Epidermal melanocyte (primary cell): Measurements from ENCODE around the gene CACNA1C.

Experiments used
- DNase-seq: peaks from one replicate; pipeline ENCODE4 v3.0.0; 2011; ENCODE audit warnings: low spot score; ENCODE audit not compliant: insufficient read length

CACNA1C gene

DNA sequence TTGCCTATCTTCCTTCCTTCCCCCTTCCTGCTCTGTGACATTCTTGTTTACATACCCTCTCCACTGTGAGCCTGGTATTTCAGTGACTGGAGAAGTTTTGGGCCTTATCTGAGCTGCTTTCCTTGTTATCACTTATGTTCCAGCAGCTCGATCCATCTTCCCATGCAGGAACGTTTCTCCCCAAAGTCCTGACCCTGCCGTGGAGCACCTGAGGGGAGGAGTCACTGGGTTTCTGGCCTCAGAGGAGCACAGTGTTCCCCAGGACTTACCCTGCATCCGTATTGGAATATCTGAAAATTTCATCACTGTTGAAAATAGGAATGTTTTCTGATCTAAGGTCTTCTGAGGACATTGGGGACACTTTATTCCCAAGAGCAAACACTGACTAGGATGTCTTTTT is 141.8 kb downstream of the CACNA1C start:
- DNase-seq, result no peak

DNA sequence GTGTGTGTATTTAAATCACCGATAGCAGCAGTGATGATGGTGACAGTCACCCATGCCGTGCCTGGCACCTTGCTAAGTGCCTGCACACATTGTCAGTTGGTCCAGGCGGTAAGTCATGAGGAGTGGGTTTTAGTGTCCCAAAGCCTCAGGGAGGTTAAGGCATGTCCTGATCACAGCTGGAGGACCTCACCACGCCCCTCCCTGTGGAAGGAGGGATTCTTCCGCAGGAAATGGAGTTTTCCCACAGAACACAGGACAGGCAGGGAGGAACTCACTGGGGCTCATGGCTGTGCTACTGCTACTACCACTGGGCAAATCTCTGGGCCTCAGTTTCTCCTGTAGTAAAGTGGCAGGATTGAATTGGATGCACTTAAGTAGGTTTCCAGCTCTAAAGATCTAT is 142.3 kb downstream of the CACNA1C start:
- DNase-seq, result no peak

DNA sequence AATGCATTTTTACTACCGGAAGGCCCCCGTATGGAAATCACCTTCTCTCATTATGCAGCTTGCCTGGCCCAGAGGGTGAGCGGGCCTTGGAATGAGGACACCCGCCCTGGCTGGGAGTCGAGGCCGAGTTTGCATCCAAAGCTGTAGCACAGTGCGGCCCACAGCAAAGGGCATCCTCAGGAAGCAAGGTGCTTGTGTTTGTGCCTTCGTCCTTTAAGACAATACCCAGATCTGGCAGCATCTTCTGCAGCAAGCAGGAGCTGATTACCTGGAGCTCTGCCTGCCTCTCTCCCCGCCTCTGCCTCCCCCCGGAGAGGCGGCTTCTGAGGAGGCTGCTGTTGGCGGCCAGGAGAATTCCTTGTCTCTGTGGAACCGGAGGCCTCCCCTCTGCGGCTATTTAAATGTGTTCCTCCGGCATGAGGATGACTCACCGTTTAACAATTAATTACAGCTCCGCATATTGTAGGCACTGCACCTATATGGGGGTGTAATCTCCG is 145.3 kb downstream of the CACNA1C start:
- DNase-seq, result no peak

DNA sequence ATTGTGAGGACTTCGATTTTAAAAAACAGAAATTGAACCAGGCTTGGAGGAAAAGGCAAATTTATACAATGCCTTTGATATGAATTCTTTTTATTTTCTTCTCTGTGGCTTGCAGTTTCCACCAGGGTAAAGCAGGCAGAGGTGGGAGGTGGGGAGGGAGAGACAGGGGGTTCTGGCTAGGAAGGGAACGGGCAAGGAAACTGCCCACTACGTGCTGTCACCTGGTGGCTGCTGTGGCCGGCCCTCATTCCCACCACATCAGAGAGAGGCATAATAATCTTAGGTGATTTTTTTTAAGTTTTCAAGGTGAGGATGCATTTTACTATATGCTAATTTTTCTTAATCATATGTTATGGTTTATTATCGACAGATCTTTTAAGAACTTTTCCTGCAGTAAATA is 145.8 kb downstream of the CACNA1C start:
- no peak for DNase-seq

DNA sequence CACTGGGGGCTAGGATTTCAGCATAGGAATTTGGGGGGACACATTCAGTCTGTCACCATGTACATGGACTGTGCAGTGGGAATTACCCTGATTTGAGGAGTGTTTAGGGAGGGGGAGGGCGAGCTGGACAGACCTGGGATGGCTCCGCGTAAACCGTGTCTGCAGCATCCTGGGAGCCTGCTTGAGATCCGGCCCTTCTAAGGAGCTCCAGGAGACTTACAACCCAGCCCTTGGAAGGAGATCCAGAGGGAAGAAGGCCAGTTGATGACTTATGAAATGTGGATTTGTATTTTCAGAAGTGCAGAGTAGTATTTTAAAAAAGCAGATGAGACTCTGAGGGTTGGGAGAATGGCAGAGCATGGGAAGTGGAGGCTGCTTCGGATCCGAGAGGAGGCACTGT is 153.2 kb downstream of the CACNA1C start:
- no peak for DNase-seq

DNA sequence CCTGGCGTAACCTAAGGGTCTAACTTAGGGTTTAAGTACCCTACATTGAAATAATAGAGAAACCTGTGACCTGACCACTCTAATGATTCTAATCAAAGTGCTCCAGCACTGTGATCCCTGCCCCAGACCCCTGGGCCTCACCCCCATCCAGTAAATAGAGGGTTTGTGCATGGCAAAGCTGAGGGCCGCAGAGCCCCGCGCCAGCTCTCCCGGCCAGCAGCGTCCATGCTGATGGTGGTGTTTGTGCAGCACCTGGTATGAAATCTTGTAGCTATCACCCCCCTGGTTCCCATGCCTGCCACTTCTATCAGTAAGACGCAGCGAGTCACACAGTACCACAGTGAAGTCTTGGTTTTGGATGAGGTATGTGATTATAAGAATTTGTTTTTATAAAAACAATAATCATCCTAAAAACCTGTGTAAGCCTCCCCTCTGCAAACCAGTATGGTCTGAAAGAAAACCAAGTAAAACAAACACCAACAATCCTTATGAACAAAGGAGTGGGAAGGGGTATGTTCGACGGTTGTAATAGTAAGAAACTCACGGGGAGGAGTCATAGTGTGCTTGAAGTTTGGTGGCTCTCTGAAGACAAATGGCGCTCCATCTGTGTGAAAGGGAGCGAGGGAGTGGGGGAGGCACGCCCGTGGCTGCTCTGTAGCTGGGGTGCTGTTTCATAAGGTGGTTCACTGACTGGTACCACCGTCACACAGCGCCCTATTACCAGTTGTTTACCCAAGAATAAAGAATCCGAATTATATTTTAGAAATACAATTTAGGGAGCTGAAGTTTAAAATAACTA is 156.2 kb downstream of the CACNA1C start:
- DNase-seq, result no peak

DNA sequence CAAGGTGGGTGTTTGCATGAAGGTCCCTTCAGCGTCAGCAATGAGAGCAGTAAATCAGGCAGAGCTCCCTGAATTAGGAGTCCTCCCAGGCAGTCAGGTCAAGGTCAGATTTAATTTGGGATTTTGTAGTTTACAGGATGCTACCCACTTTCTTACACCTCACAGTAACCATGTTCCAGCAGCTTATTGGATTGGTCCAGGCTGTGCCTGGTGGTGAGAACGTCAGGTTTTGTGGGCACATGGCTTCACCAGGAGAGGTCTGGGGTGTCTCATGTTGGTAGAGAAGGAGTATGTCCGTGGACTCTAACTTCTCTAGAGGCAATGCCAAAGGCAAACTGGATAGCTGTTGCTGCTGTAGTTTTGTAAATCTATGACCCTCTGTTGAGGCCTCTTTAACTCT is 158.3 kb downstream of the CACNA1C start:
- no peak for DNase-seq

DNA sequence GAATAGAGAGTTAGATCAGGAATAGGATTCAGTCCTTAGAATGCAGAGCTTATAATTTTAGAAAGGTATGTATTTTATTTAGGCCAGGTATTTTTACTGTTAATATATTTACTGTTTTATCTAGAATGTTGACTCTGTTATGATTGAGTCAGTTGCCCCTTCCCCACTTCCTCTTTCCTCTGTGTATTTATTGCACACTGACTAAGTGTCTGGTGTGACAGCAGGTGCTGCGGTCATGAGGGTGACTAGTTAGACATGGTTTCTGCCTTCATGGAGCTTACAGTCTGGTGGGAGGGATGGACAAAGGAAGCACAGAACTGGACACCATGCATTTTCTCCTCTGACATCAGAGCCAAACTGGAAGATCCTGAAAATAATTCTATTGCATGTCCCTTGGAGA is 159.8 kb downstream of the CACNA1C start:
- no peak for DNase-seq

DNA sequence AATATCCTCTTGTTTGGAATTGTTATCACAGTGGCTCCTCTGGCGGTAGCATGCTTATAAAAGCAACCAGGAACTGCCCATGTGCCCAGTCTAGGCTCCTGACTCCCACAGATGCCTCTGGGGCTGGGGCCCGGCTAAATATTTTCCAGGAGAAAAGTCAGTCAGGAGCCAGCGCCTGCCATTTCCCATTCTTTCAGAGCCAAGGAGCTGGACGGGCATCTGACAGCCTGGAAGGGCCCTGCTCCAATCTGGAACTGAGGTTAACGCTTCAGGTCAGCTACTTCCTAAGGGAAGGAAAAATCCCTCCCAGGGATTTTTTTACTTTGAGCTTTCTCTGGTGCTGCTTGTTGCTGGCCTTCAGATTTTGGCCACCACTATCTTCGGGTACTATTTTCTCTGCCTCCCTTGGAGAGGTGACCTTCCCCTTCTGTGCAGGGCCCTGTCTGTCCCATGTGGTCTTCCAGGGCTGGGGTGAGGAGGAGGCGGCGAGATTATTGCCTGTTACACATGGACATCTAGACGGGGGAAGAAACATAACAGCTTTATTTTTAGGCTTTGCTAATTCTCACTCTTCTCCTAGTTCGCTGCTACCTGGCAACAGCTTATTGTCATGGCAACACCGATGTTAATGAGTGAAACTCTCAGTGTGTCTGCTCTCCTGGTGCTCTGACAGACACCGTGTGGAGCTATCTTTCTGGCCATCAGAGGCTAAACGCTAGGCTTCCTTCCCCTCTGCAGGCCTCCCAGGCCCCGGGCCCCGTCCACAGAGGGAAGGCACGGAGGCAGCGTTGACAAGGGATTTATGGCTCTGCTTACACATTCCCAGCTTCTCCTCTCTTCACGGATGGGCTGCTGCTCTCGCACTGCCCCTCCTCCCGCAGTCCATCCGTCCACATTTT is 160.4 kb downstream of the CACNA1C start:
- DNase-seq, result no peak

DNA sequence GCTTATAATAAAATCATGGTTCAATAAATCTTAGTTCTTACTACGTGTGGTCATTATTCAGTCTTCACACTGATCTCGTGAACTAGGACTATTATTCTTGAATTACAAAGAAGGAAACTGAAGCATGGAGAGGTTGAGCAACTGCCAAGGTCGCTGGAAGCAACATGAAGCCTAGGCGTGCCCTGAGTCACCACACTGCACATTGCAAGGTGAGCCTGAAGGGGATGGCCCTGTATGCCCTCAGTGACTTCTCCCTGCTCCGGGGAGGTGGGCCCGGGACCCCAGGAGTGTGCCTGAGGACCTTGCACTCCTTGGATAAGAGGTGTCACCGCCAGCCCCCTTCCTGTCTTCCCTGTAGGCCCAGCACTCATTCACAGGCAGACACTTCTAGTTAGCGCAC is 161.6 kb downstream of the CACNA1C start:
- DNase-seq, result no peak

DNA sequence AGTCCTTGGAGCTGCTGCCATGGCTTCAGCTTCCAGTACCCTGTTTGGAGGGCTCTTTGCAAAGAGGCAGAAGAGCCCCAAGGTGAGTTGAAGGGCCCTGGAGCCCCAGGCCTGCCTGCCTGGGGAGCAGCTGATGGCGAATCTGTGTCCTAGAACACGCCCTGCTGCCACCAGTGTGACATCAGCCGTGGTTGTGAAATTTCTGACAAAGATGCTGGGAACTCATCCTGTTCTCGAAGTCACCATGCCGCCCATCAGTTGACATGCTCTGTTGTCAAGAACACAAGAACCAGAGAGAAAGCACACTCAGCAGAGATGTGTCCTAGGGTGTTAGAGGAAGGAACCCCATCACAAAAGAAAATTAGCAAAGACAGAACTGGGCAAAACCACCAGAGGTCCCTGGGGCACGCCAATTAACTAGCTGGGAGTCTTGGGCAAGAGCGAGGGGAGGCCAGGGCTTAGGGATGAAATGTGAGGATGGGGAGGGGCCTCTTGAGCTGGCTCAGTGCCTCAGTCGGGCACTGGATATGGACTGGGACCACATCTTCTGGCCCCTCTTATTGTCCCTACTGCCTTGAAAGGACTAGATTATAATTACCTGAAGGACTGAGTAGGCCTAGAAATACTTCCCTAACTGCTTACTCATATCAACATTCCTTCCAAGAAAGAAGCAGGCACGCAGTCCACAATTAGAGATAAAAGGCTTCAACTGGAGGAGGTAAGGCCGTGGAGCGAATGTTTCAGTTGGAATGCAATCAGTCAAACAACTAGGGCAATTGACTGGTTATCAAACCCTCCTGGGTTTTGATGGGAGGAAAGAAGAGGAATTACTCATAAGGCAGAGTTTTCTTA is 163.1 kb downstream of the CACNA1C start:
- DNase-seq, result no peak

DNA sequence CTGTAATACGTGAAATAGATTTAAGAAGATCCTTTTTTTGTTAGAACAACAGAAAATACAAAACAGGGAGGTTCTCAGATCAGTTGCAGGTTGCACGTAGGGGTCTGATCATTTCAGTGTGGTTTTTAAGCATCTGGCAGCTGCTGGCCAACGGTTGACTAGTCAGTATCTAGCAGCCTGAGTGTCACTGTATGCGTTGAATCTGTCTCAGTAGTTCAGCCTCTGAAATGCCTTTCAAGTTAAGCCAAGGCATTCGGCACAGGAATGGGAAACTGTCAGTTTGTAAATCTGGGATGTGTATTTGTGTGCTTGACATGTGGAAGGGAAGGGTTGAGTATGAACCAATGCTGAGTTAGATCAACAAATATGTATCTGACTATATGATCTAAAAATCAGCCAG is 165.9 kb downstream of the CACNA1C start:
- no peak for DNase-seq

DNA sequence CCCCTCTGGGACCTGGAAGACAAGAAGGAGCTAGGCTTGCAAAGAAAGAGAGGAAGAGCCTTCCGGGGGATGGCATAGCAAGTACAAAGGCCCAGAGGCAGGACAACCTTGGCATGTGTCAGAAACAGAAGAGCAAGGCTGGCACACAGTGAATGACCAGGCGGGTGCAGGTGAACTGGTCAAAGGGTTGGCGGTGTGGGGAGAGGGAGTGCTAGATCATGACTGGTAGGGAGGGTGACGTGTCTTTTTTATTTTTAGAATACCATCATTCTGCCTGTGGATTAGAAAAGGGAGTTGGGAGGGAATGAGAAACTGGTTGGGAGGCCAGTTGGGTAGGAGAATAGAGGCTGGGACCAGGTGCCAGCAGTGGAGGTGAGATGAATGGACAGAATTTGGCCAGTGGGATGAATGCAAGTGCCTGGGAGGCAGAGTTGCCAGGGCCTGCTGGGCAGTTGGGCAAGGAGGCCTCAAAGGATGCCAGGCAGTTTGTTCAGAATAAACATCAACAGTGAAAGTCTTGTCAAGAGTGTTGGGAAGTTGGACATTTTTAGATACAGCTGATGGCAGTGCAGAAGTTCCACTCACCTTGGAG is 168.3 kb downstream of the CACNA1C start:
- DNase-seq, result no peak

DNA sequence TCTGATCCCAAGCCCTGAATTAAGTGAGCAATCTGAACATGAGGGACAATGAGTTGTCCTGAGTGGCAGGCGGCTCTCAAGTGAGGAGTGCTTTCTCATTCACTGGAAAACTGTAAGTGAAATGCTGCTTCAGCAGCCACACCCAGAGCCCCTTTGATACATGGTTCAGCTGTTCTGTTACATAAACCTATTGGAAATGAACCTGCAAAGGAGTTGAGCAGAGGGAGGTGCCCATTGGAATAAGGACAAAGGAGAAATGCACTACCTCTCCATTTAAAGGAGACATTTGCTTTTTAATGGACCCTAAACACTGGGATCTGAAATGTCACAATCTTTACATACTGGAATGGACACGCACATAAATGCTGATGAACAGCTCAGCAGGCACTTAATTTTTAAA is 169.9 kb downstream of the CACNA1C start:
- no peak for DNase-seq

DNA sequence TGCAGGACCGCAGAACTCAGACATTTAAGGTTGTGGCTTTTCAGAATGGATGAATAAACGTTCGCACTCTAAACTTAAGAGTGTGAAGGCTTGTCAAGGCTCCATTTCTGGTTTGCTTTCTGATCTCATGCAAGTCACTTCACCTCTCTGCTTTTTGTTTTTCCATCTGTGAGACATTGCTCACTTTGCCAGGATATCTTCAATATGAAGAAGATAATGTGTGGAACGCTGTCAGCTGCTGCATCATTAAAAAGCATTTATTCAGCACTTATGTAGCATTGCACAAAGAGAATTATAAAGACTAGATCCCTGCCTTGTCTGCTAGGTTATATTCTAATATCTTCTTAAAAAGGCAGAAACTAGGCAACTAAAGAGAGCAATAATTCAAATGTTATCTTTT is 172.2 kb downstream of the CACNA1C start:
- no peak for DNase-seq

DNA sequence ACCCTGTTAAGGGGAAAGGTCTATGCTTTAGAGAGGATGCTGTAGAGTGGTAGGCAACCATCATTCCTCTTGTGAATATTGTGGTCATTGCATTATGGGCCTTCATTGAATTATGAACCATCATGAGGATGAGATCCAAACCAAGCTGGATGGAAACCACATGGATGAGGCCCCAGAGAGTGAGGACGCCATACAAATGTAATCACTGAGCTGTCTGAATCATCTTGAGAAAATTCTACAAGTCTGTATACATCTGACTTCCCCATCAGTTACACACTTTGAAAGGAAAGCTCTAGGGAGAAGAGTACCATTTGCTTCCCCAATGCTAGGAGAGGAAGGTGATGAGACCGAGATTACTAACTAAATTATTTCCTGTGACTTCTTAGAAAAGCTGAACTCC is 172.9 kb downstream of the CACNA1C start:
- DNase-seq, result no peak

DNA sequence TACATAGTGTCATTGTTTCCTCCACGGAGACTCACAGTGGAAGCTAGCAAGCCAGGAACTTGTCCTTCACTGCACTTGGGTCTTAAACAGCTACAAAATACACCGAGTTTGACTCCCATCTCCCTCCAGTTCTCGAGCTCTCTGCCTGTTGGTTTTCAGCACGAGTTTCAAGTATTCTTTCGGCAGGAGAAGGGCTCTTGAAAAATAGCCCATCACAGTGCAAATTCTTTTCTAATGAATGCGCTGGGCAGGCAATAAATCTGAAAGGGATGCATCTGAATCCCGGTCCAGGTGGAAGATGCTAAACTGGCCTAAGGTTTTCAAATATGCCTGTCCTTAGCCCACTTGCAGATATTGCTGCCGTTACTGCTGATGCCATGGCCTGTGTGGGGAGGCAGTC is 173.9 kb downstream of the CACNA1C start:
- DNase-seq, result no peak

DNA sequence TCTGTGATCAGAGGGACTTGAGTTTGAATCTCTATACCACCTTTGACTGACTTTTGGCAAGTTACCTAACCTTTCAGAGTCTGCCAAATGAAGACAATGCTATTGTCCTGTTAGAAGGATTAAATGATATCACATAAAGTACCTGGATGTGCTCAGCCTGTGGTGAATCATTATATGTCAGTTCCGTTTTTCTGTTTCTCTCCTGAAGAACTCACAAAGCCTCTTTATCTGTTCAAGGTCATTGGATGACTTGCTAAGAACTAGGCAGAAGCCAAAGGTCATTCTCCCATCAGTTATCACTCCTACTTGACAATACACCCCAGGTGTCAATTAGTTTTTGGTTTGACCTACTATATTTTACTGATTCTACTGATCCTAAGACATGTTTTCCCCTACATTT is 174.6 kb downstream of the CACNA1C start:
- DNase-seq, result no peak

DNA sequence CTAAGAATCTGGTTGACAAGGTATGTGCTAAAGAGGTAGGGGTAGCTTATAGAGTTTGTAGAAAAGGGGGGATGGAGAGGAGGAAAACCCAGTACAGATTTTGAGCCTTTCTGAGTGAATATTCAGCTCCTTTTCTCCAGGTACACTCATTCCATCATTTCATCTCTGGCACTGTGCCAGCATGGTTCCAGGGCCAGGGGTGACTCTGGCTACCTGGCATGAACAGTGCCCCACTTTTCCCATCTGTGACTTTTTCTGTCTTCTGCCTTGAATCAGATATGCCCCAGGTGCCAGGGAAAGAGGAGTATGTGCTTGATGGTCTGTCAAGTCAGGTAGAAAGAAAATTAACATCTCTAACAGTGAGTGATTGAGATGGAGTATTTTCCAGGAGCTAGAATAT is 175.7 kb downstream of the CACNA1C start:
- DNase-seq, result no peak

DNA sequence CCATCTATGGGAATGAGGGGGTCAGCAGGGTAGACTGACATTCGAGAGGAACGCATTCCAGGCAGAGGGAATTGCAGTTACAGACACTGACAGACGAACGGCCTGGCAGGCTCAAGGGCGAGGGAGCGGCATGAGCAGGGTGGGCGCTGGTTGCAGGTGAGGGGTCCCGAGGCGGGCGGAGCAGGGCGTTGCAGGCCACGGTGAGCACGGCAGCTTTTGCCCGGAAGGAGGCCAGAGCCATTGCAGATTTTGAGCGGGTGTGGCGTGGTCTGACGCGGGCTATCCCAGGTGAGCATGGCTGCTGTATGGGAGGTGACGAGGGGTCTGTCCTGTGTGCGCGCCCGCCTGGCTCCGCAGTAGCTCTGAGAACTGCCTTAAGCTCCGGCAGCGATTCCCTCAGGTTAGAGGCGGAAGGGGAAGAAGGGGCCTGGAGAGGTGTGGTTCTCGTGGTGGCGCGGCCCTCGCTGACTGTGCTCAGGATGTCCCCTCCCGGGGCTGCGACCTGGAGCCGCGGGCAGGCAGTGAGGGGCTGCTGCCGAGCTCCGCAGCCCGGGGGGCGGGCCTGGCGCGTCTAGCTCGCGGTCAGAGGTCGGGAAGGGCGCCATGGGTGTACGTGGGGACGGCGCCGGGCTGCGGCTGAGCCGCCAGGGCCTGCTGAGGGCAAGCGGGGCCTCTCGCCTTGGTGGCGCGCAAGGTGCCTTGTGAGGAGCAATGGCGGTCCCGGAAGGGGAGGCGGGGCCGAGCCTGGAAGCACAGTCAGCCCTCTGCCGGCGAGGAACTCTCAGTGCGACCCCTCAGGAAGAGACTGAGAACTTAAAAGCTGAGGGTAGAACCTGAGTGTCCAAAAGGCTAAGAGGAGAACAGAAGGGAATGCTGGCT is 177.1 kb downstream of the CACNA1C start:
- no peak for DNase-seq
